ENCODE results near the gene DIAPH2. TPM values are rescaled to one million over a fixed set of nuclear protein-coding genes. Genes with fewer than 3 reads are reported as not detected.

Gene DIAPH2
- polyA plus RNA-seq, 4 donors, result 7.0 to 8.3 (median 7.7) TPM

DNA sequence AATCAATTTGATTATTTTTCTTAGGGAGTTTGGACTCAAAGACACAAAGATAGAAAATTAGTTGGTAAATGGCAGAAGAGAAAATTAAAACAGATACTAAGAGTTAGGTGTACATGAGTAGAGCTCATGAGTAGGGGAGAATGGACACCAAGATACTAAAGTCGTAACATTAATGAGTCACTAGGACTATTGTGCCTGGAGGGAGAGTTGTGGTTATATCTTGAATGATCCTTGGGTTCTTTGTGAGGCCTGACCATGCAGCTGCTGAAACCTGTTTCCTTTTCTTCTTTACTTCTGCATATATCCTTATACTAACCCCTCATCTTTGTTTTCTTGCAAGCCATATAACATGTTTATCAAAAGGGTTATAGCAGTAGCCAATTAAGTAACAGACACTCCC lies 731.8 kb downstream of the DIAPH2 start:
- no peak for DNase-seq (ENCODE audit: low read depth in 4 of 4, low spot score in 2 of 4)

DNA sequence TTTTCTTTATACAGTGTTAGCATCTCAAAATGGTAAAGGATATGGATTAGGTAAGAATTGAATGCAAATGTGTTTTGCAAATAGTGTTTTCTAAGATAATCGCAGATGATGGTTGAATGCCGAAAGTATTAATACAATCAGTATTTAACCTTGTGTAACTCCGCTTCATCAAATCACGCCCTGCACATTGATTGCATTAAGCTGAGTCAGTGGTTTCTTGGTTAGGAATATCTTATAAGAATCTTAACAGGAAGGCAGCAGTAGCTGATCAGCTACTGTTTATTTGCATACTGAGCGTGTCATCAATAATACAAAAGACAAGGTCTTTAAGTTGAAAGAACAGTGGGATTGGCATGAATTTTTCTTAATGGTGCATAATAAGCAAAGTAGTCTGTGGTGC lies 744.5 kb downstream of the DIAPH2 start:
- DNase-seq (ENCODE audit: low read depth in 4 of 4, low spot score in 2 of 4), result no peak

DNA sequence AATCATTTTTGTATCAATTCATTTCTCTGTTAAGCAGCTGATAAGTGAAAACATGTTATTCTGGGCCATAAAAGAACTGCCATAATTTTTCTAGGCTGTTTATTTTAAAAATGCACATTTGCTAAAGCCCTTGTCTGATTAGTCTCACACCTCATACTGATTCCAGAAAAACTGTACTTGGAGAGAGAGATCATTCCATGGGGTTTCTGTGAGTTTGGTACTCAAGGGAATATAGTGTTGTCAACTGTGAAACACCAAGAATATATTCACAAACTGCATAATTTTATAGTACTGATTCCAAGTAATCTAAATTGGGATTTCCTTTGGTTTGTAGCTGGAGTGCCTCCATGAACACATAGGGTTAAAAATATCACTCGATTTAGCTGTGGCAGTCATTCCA lies 746.6 kb downstream of the DIAPH2 start:
- no peak for DNase-seq (ENCODE audit: low read depth in 4 of 4, low spot score in 2 of 4)

DNA sequence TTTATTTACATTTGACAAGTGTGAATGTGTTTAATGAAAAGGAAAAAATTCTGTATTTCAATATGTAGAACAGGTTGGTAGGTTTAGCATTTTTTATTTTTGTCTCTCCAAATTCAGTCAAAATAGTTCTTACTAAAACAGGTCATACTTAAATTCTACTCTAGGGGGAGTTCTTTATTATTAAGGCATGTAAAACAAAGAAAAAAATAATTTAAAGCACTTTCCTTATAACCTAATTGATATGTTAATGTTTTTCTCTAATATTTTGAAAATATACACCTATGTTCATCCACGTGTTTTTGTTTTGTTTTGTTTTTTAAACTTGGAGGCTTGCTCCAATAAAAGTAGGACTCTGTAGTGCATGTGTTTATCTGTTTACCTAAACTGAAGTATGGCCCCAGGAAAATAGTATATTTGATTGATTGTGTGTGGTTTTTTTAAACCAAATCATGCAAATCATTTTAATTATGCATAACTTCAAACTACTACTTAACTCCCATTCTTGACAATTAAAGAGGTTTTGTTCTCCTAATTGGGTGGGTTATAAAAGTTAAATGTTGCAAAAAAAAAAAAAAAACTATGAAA lies 761.7 kb downstream of the DIAPH2 start:
- no peak for DNase-seq (ENCODE audit: low read depth in 4 of 4, low spot score in 2 of 4)

DNA sequence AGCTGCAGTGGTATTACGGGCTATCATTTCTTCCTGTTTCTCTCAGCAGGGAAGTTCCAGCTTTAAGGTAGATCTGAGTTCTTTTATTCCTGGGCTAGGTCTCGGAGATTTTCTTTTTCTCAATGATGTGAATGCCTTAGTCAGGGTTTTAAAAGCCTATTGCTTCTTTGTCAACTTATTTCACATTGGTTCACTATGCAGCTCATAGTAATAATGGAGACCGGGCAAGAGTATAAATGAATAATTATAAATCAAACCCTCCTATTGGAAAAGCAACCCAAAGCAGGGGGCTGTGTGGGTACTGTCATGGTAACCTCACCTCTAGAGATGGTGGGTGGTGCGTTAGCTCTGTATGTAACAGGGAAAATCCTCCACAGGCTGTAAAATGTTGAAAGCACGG lies 762.7 kb downstream of the DIAPH2 start:
- DNase-seq (ENCODE audit: low read depth in 4 of 4, low spot score in 2 of 4), result no peak

DNA sequence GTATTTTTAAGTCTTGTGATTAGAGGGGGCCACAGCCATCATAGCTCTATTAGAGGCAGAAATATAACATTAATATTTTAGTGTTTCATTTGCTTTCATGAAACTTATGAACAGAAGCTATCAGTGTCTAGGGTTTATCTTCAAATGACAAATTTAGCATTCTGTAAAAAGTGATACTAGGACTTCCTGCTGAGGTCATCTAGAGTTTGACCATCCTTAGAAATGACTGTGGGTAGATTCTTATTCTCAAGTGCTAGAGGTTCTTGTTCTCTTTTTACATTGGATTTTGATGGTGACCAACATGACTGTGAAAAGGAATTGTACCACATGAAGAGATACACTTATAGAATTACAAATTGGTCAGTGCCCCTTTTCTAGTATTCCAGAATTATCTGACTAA lies 767.6 kb downstream of the DIAPH2 start:
- no peak for DNase-seq (ENCODE audit: low read depth in 4 of 4, low spot score in 2 of 4)

DNA sequence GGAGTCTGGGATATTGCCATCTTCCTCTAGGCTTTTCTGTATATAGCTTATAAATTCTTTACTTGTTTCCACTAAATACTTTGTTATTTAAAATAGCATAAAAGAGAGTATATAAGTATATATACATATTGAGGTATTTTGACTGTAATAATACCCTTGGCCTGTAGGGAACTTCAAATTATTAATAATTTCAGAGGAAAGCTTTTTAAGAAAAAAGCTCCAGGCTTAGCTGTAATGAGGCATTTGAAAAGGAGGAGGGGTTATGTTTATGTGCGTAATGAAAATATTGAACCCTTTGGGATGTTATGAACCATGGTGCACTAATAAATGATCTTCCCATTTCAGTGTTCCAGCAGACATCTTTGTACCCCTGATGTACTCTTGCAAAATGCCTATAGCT lies 777.1 kb downstream of the DIAPH2 start:
- no peak for DNase-seq (ENCODE audit: low read depth in 4 of 4, low spot score in 2 of 4)

DNA sequence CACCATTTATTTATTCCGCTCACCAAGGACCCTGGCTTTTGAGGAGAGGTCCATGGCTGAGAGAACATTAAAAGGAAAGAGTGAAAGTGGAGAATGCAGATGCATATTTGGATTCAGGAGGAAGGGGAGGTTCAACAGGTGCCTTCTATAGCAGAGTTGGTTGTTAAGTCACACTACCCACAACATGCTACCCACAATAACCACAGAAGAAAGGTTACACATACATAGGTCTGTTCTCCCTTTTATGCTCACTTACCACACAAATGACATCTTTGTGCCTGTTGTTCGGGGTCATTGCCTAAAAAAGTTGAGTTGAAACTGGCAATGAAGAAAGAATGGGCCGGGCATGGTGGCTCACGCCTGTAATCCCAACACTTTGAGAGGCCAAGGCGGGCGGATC lies 786.4 kb downstream of the DIAPH2 start:
- DNase-seq (ENCODE audit: low read depth in 4 of 4, low spot score in 2 of 4), result no peak

DNA sequence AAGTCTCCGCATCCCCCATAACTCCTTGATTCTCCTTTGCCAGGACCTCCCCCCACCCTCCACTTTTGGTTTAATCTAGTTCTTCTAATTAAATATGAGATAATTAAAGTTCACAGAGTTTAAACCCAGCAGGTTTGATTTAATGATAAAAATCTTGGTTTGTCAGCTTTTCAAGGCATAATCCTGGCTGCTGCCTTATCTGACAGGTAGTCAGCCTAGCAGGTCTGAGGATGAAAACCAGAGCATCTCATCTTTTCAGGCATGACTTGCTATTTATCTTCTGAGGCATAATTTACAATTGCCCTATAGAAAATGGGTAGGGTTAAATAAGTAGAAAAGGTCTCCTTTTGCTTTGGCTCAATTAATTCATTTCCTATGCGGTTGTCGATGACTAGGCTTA lies 790.3 kb downstream of the DIAPH2 start:
- DNase-seq (ENCODE audit: low read depth in 4 of 4, low spot score in 2 of 4), result no peak

DNA sequence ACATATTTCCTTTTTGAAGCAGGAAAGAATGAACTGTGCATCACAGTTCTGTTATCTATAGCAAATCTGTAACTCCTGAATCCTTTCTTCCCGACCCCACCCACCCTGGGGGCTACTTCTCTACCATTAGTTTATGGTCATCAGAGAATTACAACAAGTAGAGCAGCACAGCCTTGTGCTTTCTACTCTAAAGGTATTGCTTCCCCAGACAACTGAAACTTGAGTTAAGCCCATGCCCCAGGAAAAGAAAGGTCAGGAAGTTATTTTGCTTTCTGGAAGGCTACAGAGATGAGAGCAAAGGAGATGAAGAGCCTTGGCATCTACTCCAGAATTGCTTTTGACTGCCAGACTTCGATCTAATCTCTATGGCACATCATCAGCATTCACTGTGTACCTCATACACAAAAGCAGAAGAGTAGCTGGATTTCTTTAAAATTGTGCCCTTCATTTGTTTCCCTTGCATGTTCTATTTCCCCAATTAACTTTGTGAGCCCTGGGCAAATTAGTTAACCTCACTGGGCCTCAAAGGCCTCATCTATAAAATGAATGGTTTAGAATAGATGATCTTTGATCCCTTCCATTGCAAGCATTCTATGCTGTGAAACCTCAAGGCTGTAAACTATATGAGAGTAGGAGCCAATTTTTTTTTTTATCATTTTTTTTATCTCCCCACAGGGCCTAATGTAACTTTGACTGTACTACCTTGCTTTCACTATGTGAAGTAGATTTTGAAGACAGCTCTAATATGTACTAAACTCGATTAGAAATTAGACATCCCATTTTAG lies 794.7 kb downstream of the DIAPH2 start:
- no peak for DNase-seq (ENCODE audit: low read depth in 4 of 4, low spot score in 2 of 4)

DNA sequence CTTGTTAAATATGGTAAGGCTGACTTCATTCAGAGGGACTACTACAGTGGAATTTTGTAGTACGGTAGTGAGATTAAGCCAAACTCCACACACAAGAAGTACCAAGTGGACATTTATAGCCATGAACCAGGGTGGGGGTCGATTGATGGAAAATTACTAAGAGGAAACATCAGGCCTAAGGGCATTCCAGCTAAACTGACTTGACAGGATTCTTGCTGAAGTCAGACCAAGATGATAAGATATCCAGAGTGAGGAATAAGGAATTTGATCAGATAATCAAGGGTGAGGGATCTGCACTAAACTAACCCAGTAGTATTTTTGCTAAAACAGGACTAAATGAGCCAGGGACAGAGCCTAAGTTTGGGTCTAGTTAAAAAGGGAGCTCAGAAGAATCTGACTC lies 796.6 kb downstream of the DIAPH2 start:
- no peak for DNase-seq (ENCODE audit: low read depth in 4 of 4, low spot score in 2 of 4)

DNA sequence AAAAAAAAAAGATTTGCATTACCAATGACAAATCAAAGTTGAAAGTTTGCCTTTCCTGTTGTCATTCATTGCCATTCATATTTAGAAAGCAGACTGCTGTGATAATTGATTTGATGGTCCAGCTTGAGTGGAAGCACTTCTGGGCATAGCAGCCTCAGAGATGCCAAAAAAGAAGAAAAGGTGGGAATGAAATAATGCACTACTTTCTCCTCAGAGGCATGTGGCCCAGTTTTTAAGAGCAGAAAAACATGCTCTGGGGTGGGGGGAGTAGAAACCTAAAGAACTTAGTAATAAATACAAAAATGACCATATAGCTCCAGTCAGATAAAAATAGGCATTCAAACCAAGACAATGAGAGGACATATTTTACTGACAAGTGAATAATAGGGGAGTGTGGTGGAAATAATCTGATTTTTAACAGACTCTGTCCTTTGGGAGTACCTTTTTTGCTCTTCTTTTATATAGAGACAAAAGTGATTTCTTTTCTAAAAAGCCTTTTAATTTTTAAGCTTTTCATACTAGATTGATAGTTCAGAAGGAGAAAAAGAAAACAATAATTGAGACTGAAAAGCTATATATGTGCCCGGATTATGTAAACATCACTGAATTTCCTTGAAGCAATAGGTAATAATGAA lies 798.1 kb downstream of the DIAPH2 start:
- DNase-seq (ENCODE audit: low read depth in 4 of 4, low spot score in 2 of 4), result no peak

DNA sequence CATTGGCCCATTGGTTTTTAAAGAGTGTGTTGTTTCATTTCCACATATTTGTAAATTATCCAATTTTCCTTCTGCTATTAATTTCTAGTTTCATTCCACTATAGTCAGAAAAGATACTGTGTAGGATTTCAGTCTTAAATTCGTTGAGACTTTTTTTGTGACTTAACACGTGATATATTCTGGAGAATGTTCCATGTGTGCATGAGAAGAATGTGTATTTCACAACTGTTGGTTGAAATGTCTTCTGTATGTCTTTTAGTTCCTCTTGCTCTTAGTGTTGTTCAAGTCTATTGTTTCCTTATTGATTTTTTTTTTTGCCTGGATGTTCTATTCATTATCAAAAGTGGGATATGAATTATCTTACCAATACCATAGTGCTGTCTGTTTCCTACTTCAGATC lies 806.0 kb downstream of the DIAPH2 start:
- DNase-seq (ENCODE audit: low read depth in 4 of 4, low spot score in 2 of 4), result no peak

DNA sequence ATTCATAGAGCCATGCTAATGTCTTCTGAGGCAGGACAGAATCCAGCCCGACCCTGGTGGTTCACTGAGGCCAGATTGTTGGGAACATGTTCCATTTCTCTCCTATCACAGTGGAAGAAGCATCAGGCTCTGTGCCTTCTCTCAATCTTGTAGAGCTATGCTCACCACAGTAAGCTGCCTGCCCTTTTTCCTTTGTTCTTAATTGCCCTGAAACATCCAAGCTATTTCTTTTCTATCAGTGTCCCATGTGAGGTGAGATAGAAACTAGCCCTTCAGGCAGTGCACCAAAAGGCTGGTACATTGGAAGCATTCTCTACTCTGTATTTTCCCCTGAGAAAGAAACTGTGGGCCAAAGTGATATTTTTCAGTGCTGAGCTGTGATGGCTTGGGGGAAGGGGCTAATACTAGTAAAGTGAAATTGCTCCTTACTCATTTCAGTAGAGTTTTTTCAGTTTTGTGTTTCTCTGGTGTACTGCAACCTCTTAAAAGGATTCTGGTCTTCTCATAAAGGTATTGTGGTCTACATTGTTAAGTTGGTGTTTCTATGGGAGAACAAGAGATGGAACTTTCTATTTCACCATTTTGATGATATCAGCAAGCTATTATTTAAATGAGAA lies 810.2 kb downstream of the DIAPH2 start:
- no peak for DNase-seq (ENCODE audit: low read depth in 4 of 4, low spot score in 2 of 4)

DNA sequence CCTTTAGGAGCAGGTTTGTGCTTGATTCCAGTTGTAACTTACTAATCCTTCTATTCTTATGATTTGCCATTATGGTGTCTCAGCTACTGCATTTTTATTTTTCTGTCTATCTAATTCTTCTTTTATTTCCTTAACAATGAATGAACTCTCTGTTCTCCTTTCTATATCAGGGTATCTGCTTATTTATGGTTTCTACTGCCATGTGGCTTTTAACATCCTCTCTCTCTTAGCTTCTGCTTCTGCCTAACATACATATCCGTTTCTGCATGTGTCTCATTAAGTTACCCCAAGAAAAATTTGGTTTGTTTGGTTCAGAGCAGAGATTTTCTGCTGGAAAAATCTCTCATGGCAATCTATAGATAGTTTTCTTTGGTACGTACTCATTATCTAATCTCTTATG lies 813.5 kb downstream of the DIAPH2 start:
- DNase-seq (ENCODE audit: low read depth in 4 of 4, low spot score in 2 of 4), result no peak

DNA sequence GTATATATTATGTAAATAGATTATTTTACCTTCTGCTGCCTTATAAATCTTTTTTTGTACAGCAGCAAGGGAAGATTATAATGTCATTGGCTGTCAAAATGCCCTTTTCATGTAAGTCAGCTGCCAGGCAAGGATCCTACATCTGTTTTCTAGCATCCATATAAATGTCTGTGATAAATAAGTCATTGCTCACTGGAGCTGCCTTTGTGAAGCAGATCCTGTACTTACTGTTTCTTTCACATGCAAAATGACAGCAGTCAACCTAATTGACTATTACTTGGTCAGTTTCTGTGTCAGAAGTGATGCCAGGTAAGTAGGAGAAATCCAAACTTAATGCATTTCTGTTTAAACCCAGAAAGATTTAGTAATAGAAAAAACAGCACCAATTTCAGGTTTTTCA lies 819.8 kb downstream of the DIAPH2 start:
- DNase-seq (ENCODE audit: low read depth in 4 of 4, low spot score in 2 of 4), result no peak

DNA sequence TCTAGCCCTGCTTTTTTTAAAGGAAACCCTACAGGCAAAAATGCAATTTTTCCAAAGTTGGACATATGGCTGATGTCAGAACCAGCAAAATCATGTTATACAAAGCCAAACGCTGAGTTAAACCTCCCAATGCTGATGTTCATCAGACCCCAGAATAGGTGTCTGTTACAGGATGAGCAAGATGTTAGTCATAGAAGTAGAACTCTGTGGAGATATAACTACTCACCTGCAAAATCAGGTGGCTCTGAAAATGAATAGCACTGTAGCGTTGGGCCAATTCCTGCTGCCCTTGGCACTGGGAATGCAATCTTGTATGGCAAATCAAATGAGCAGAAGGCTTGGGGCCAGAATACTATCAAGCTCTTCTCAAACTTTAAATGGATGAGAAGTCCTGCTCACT lies 833.1 kb downstream of the DIAPH2 start:
- DNase-seq (ENCODE audit: low read depth in 4 of 4, low spot score in 2 of 4), result no peak

DNA sequence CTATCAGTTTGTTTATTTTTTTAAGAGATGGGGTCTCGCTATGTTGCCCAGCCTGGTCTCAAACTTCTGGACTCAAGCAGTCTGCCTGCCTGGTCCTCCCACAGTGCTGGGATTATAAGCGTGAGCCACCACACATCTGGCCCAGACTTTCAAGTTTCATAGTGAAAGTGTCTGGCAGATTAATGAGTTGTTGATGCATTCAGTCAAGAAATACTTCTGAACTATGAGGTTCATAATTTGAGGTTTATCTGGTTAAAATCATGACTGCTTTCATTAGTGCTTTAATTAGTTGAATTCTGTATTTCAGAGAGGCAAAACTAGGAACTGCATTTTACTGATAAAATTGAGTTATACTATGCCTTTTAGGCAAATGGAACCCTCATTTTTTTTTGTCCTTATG lies 837.7 kb downstream of the DIAPH2 start:
- DNase-seq (ENCODE audit: low read depth in 4 of 4, low spot score in 2 of 4), result no peak

DNA sequence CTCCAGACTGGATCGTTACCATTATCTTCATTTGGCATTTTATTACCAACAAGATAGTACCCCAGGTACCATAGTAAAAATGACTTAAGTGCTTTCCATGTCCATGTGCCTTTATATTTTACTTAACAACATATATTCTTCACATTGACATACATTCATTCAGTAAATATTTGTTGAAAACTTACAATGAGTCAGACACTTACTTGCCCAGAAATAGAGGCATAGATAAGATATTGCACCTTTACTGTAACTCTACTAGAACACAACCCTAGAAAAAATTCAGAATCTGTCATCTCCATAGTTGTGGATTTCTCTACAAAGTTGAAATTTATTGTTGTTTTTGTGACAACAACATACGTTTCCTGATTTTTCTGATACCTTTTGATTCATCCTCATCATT lies 839.7 kb downstream of the DIAPH2 start:
- DNase-seq (ENCODE audit: low read depth in 4 of 4, low spot score in 2 of 4), result no peak

DNA sequence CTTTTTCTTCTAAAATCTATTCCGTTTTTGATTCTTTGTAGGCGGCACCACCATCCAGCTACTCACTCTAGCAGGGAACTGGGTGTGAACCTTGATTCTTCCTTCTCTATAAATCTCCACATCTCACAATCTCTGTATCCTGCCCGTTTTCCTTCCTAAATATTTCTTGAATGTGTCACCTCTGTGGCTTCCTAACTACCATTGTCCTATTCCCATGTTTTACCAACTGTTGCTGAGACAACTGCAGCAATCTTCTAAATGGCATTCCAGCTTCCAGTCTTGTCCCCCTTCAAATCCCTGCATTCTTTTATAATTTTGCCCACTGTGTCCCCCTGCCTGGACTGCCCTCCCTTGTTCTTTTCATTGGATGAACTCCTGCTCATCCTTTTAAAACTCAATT lies 840.4 kb downstream of the DIAPH2 start:
- DNase-seq (ENCODE audit: low read depth in 4 of 4, low spot score in 2 of 4), result no peak

DNA sequence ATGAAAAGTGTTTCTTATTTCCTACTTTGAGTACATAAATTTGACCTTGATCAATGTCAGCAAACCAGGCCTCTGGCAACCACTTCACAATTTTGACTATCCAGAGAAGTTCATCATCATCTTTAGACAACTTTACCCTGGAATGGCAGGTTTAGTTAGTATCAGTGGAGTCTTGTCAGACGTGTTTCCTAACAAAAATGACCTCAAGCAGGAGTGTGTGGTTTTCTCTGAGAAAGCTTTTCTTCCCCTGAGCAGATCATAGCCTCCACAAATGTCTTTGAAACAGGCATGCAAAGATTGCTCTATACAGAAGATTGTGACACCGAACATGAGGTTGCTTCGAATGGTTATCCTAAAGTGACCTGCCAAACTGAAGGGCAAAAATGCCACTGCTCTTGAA lies 841.3 kb downstream of the DIAPH2 start:
- no peak for DNase-seq (ENCODE audit: low read depth in 4 of 4, low spot score in 2 of 4)

DNA sequence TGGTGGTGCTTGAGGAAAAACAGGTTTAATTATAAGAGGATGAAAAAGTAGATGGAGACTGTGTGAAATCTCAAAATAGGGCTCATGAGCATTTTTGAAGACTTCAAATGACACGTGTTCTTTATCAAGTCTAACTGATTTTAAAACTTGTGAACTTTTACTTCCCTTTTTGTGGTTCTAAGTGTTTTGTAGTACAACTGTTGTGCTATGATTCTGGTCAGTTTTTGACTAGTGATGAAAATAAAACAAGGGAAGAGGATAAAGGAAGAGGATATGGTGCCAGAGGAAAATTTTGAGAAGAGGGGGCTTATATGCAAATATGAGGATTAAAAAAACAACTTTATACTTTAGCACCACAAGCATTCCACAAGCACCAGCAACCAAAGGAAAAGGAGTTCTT lies 843.1 kb downstream of the DIAPH2 start:
- no peak for DNase-seq (ENCODE audit: low read depth in 4 of 4, low spot score in 2 of 4)

Measured in left renal cortex interstitium (tissue), 4 donors.